ENCODE results near the gene ELFN1.
A peak's percentile ranks its signal among the peaks of the same experiment; 100 is the strongest.
"Not testable (repeated sequence)": the region's sequence is repeated elsewhere in the genome, so short reads cannot be mapped to it uniquely, and the experiment has no call there.

ELFN1 gene

GRCh38 chr7:1762238-1762945 lies 92.3 kb downstream of the ELFN1 start:
- H3K27ac ChIP-seq = no peak overlapping the region
- ChIA-PET CTCF (interaction anchor here (0.6 kb wide), 1 partner anchor 465 kb away, joined by 3 read pairs; no protein-coding TSS in a partner anchor), POLR2A (ENCODE audit: low non-redundant PET) (no interaction called here)
- TF ChIP-seq CTCF (conservative IDR thresholded peaks at IDR 0.05; ENCODE audit: low read depth) = no peak
- no peak for DNase-seq (ENCODE audit: low spot score)

GRCh38 chr7:1763033-1763432 lies 93.0 kb downstream of the ELFN1 start:
- H3K27ac ChIP-seq = no peak overlapping the region
- TF ChIP-seq CTCF (conservative IDR thresholded peaks at IDR 0.05; ENCODE audit: low read depth) = no peak
- no peak for DNase-seq (ENCODE audit: low spot score)
- ChIA-PET POLR2A (ENCODE audit: low non-redundant PET) (no interaction called here), CTCF (no interaction called here)

- DNase-seq (ENCODE audit: low spot score); H3K27ac ChIP-seq; CTCF ChIA-PET; POLR2A ChIA-PET (ENCODE audit: low non-redundant PET): not testable (repeated sequence)
Measured at GRCh38 chr7:1763911-1764310, 93.8 kb downstream of the ELFN1 start.

DNA sequence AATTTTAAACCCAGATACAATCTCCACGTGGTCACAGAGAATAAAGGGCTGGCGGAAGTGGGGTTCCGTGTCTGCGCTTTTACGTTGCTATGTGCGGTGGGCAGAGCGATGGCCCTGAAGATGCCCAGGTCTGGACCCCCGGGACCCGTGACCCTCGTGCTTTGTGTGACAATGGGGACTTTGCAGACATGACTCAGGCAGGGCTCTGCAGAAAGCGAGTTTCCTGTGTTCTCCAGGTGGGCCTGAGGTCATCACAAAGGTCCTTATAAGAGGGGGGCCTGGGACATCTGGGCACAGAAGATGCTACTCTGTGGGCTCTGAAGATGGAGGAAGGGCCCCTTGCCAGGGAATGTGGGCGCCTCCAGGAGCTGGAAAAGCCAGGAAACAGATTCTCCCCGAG lies 95.3 kb downstream of the ELFN1 start:
- ChIA-PET CTCF (no interaction called here), POLR2A (ENCODE audit: low non-redundant PET) (no interaction called here)
- no peak overlapping the region for H3K27ac ChIP-seq
- no peak for TF ChIP-seq CTCF (conservative IDR thresholded peaks at IDR 0.05; ENCODE audit: low read depth)
- no peak for DNase-seq (ENCODE audit: low spot score)

DNA sequence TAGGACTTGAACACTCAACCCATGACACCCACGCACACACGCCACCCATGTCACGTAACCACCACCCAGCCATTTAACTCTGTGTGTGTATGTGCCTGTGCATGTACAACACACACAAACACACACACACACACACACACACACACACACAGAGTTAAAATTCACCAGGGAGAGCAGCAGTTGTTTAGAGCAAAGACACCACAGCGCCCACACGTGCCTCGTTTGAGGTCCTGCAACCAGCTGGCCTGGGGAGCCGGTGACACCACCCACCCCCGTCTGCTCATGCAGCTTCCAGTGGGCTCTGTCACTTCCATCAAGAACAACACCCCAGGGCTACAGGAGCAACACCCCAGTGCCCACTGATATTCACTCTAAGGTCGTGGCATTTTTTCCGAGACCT lies 97.4 kb downstream of the ELFN1 start:
- CTCF ChIA-PET = interaction anchor here (0.6 to 0.7 kb wide), 2 partner anchors 81 to 103 kb away, joined by 3 to 4 read pairs; no protein-coding TSS in a partner anchor
- no peak for TF ChIP-seq CTCF (conservative IDR thresholded peaks at IDR 0.05; ENCODE audit: low read depth)
- POLR2A ChIA-PET (ENCODE audit: low non-redundant PET) = no interaction called here
- no peak overlapping the region for H3K27ac ChIP-seq
- no peak for DNase-seq (ENCODE audit: low spot score)

DNA sequence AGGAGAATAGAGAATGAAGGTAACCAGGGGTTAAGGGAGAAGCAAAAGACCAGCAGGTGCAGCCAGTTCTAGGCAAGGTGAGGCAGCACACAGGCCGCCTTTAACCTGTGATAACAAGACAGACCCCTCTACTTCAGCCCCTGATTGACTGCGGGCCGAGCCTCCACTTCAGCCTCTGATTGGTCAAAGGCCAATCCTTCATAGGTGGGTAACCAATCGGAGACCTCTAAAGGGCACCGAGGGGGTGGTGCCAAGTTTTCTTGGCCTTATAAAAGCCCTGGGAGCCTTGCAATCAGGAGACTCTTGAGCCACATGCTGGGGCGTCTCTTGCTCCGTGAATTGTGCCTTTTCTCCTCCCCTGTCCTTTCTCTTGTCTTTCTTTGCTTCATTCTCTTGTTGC lies 98.8 kb downstream of the ELFN1 start:
- H3K27ac ChIP-seq = no peak overlapping the region
- ChIA-PET POLR2A (ENCODE audit: low non-redundant PET) (no interaction called here), CTCF (no interaction called here)
- peak; percentile 51 for DNase-seq (ENCODE audit: low spot score)
- no peak for TF ChIP-seq CTCF (conservative IDR thresholded peaks at IDR 0.05; ENCODE audit: low read depth)

GRCh38 chr7:1769286-1770200 lies 99.5 kb downstream of the ELFN1 start:
- ChIA-PET CTCF (interaction anchor here (0.6 kb wide), 1 partner anchor 680 kb away, joined by 3 read pairs; no protein-coding TSS in a partner anchor), POLR2A (ENCODE audit: low non-redundant PET) (no interaction called here)
- no peak overlapping the region for H3K27ac ChIP-seq
- TF ChIP-seq CTCF (conservative IDR thresholded peaks at IDR 0.05; ENCODE audit: low read depth) = no peak
- no peak for DNase-seq (ENCODE audit: low spot score)

Measured in RWPE1 (cell line).